GM19043 (cell line): ENCODE data around the gene ZNF341.
A peak's percentile ranks its signal among the peaks of the same experiment; 100 is the strongest.
"Not testable (repeated sequence)": the region's sequence is repeated elsewhere in the genome, so short reads cannot be mapped to it uniquely, and the experiment has no call there.

Experiments
- ATAC-seq: cut with Tn5 transposase; IDR thresholded peaks from one replicate; pipeline ENCODE4 v1.9.1; 2021; ENCODE audit warnings: low read depth; ENCODE audit not compliant: unreplicated experiment

The ZNF341 gene

GRCh38 chr20:33731693-33732165 is at the start of gene ZNF341:
TSS of gene ZNF341 (plus strand) at chr20:33731996. CDS start at chr20:33732022, 26 bp downstream.
- ATAC-seq: peak; percentile 59

DNA sequence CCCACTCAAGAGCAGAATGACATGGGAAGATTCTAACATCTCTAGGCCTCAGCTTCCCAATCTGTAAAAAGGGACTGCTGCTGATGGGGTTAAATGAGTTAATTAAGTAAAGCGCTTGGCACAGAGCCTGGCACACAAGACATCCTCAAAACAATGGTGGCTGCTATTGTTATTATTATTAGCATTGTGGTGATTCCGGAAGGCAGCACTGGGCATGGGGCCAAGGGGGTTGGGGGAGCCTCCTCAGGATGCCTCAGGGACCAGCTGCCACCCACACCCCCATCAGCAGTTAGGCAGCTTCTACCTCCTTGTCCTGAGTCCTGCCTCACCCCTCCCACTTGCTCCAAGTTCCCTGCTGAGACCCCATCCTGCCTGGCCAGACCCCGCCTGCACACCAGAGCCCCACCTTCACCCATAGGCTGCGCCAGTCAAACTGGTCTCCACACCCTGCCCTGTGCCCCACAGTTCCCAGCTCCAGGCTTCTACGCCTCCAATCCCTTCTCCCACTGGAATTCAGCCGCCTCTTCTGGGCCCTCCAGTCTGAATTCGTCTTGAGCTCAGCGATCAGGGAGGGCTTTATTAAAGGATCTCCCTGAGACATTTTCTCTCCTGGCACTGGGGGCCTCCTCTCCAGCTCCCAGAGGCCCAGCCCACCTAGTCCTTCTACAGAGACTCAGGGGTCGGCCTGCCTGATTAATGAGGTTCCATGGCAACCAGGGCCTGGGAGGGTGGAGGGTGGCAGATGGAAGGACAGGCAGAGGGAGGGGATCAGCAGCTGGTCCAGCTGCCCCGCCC is 47.1 kb upstream of the ZNF341 start:
- no peak for ATAC-seq

- ATAC-seq: peak; percentile 43
These were observed 46.3 kb upstream of the ZNF341 start for GRCh38 chr20:33685328-33686099.

DNA sequence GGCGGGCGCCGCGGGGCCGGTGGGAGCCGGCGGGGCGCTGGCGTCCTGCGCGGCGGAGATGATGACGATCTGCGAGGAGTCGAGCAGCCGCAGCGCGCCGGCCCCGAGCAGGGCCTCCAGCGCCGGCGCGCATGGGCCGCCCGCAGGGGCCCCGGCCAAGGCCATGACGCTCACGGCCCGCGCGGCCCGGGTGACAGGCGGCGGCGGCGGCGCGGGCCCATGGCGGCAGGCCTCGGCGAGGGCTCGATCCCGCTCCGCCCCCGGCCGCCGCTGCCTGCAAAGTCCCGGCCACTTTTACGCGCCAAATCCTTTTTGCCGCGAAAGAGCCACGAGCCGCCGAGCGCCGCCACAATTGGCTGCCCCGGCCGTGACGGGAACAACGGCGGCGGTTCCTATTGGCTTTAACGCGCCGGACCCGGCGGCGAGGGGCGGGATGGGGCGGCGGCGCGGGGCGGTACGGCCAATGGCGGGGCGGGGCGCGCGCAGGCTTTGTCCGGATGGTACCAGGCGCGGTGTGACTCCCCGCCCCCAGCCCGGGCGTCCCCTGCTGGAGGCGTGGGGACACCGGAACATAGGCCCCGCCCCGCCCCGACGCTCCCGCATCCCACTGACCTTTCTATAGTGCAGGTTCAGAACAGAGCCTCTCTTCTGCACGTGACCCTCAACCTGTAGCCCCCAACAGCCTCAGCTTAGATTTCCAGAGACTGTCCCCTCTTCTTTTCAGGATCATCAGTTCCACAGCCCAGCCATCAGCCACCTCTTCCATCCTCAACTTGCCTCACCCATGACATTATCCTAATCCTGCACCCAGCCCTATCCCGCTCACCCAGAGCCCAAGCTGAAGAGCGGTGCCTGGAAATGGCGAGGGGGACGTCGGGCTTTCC is 45.5 kb upstream of the ZNF341 start, which contains the start of gene E2F1:
Gene E2F1 (minus strand): TSS at position 286 of the 884 bp plus-strand sequence. CDS start 121 bp downstream, at position 165.
- peak; percentile 67 for ATAC-seq

- ATAC-seq: no peak
These were observed 44.8 kb upstream of the ZNF341 start for GRCh38 chr20:33686984-33687366.

DNA sequence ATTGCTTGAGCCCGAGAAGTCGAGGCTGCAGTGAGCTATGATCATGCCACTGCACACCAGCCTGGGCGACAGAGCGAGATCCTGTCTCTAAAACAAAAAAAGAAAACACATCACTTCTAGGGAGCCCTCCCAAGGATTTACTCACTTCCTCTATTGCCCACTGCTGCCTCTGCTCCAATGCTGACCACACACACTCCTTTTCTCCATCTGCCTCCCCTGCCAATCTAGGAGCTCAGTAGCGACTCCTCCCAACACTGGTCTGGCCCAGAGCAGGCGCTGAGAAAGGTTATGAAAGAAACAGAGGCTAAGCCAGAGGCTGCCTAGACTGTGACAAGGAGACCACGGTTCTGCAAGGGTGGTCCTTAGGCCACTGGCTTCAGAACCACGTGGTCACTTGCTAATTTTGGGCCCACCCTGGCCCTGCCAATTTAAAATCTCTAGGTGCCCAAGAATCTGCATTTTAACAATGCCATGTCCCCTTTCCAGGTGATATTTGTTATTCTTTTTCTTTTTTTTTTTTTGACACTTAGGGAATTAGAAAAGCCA is 44.4 kb upstream of the ZNF341 start:
- ATAC-seq: no peak

DNA sequence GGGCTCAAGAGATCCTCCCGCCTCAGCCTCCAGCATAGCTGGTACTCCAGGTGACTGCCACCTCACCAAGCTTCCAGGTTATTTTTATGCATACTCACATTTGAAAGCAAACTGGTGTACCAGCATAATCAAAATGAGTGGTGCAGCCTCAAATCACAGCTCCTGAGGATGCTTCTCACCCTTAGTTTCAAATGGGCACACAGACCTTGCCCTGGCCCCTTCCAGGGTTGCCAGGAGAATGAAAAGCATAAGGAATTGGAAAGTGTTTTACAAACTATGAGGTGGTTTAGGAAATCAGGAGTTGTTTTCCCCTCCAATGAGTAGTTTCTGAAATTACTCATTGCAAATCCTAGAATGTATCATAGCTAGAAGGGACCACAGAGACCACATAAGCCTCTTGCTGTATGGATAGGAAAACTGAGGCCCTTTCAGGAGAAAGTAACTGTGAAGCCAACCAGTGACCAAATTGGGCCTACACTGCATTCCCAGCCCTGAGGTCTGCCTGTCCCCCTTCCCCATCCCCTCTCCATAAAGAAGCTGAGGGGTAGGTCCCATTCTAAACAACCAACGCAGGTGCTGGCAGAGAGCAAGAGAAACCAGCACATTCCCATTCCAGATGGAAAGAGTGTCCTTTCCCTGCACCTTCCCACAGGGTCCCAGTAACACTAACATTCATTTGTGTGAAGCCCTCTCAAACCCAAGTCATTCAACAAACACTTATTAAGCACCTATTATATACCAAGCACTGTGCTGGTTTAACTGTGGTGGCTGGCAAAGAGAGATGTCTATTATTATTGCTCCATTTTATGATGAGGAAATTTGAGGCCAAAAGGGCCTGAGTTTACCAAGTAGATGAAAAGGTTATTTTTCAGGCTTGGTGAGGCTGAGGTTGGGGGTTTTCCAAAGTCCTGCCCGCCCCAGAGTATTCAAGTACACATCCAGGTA is 43.5 kb upstream of the ZNF341 start:
- no peak for ATAC-seq

- no peak for ATAC-seq
These were observed 42.8 kb upstream of the ZNF341 start for GRCh38 chr20:33688938-33689424.

- no peak for ATAC-seq
These were observed 42.3 kb upstream of the ZNF341 start for GRCh38 chr20:33689493-33689892.

DNA sequence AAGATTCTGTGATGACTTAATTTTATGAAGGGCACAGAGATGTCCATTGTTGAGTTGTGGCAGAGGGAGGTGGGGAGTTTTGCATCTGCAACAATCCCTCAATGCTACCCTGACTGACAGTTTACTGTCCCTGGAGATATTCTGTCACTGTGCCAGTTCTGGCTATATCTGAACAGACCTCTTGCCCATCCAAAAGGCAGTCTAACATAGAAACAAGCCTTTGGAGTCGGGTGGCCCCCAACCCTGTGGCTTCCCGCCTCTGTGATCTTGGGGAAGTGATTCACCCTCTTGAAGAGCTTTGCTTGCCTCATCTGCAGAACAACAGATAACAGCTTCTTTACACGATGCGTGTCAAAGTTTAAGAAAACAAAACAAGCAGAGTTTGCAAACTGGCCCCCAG is 41.8 kb upstream of the ZNF341 start:
- ATAC-seq: no peak

DNA sequence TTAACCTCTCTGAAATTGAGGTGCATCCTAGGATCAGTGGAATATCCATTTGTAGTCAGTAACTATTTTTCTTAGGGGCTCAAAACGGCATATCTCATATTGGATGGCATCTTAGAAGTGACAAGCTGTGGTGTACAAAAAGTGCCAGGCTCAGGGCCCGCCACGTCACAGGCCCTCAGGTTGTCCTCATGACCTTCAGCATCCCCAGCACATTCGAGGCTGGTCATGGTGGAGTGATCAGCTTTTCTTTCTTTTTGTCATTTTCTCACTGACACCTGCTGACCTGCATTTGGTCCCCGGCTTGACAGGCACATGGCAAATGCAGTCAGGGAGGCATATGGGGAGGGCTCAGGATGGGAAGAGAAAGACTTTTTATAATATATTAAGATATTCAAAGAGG is 38.5 kb upstream of the ZNF341 start:
- ATAC-seq: no peak

- ATAC-seq: no peak
These were observed 37.8 kb upstream of the ZNF341 start for GRCh38 chr20:33693741-33694638.

DNA sequence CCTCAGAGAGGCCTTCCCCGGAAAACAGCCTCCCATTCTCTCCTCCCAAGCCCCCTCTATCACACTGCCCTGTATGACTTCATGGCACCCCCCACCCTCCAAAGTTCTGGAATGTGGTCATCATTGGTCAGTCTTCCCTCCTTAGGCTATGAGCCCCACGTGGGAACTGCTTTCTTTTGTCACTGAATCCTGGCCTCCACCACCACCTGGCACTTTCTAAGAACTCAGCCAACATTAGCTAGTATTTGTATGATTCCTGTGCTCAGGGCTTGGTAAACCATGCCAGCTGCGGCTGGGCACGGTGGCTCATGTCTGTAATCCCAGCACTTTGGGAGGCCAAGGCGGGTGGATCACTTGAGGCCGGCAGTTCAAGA is 37.2 kb upstream of the ZNF341 start:
- no peak for ATAC-seq

DNA sequence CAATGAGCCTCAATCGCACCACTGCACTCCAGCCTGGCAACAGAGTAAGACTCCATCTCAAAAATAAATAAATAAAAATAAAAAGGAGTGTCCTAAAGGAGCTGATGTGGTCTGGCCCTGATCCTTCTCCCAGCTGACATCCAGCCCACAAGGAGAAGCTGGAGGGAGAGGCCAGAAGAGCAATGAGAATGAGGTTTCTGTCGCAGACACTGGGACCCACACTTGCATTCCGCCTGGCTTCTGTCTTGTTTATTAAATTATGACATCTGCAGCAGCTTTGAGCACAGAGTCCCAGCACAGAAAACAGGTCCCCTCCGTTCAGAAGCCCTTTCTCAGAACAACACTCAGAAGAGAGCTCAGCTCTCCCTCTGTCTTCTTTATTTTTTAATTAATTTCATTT is 35.3 kb upstream of the ZNF341 start:
- ATAC-seq: no peak

DNA sequence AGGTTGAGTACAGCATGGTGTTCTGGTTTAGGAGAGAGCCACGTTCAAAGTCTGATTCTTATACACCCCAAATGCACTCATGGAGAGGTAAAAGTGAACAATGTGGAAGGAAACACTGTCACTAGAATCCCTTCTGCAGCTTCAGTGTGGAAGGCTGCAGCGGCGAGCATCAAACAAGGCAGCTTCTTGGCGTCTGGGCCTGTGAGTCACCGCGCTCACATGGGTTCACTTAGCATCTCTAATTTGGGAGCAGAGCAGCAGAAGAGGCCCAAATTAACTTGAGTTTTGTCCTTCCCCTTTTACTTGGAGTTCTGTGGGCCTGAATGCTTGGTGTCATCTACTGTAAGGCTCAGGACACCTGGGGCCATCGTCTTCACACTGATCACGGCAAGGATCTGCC is 34.7 kb upstream of the ZNF341 start:
- no peak for ATAC-seq

GRCh38 chr20:33698966-33699365 is 32.8 kb upstream of the ZNF341 start:
- ATAC-seq: not testable (repeated sequence)

- not testable (repeated sequence) for ATAC-seq
These were observed 30.9 kb upstream of the ZNF341 start for GRCh38 chr20:33700696-33701441.
